GM18951 (cell line): Measurements from ENCODE around the gene EXOC3L4.

Experiments
- POLR2A ChIP-seq: IDR thresholded peaks from 4 replicates; pipeline ENCODE4 v1.6.1; 2011; ENCODE audit warnings: mild to moderate bottlenecking; ENCODE audit not compliant: insufficient read length, insufficient read depth; ENCODE audit errors: extremely low read depth
- in situ Hi-C: fragments of 300-500 bp; cut with MboI; formaldehyde crosslinking; loops from one replicate; pipeline ENCODE4 v1.12.0; 2022; ENCODE audit warnings: low sequenced_read_pairs, mixed read lengths, inconsistent platforms; ENCODE audit not compliant: unreplicated experiment

The EXOC3L4 gene

GRCh38 chr14:103126088-103126872 is 31.8 kb downstream of the EXOC3L4 start:
- no peak for TF ChIP-seq POLR2A
- in situ Hi-C loops, result no loop called here

GRCh38 chr14:103126873-103127304 is 32.4 kb downstream of the EXOC3L4 start:
- in situ Hi-C loops, result no loop called here
- no peak for TF ChIP-seq POLR2A

GRCh38 chr14:103127356-103127755 is 32.8 kb downstream of the EXOC3L4 start:
- no peak for TF ChIP-seq POLR2A
- in situ Hi-C loops, result no loop called here

- no peak for TF ChIP-seq POLR2A
- in situ Hi-C loops, result no loop called here
Observed at GRCh38 chr14:103127861-103128598, 33.5 kb downstream of the EXOC3L4 start.

GRCh38 chr14:103128631-103129300 is 34.2 kb downstream of the EXOC3L4 start:
- TF ChIP-seq POLR2A, result no peak
- in situ Hi-C loops, result no loop called here

GRCh38 chr14:103129301-103130016 is 34.9 kb downstream of the EXOC3L4 start:
- no peak for TF ChIP-seq POLR2A
- in situ Hi-C loops, result no loop called here

- in situ Hi-C loops, result no loop called here
- no peak for TF ChIP-seq POLR2A
Observed at GRCh38 chr14:103130017-103130764, 35.7 kb downstream of the EXOC3L4 start.

GRCh38 chr14:103130965-103131364 is 36.4 kb downstream of the EXOC3L4 start:
- TF ChIP-seq POLR2A, result no peak
- in situ Hi-C loops, result no loop called here

- in situ Hi-C loops, result no loop called here
- TF ChIP-seq POLR2A, result no peak
Observed at GRCh38 chr14:103131580-103131979, 37.1 kb downstream of the EXOC3L4 start.

GRCh38 chr14:103132381-103133209 is 38.1 kb downstream of the EXOC3L4 start:
- in situ Hi-C loops, result no loop called here
- no peak for TF ChIP-seq POLR2A

GRCh38 chr14:103133210-103134140 is 39.0 kb downstream of the EXOC3L4 start:
- in situ Hi-C loops, result no loop called here

GRCh38 chr14:103134405-103134804 is 39.9 kb downstream of the EXOC3L4 start:
- in situ Hi-C loops, result no loop called here
- TF ChIP-seq POLR2A, result no peak

More at GRCh38 chr14:103133210-103134140, 39.0 kb downstream of the EXOC3L4 start:
- TF ChIP-seq POLR2A, result no peak
